NCI-H2029 treated with DMSO at 0.1 percent for 48 hours (cell line): ENCODE data around the gene PAGE2.
"Not testable (repeated sequence)": the region's sequence is repeated elsewhere in the genome, so short reads cannot be mapped to it uniquely, and the experiment has no call there.

ENCODE experiments used
- DNase-seq: peaks from one replicate; lab custom pipeline; 2025; lab: John Stamatoyannopoulos, UW

Gene PAGE2

GRCh38 chrX:55123900-55124299, 35.1 kb downstream of the PAGE2 start:
- no peak for DNase-seq

GRCh38 chrX:55127692-55128091, 38.9 kb downstream of the PAGE2 start:
- no peak for DNase-seq

GRCh38 chrX:55129361-55129760, 40.5 kb downstream of the PAGE2 start:
- no peak for DNase-seq

- no peak for DNase-seq
These were observed 41.7 kb downstream of the PAGE2 start for GRCh38 chrX:55130481-55130880.

- no peak for DNase-seq
These were observed 43.6 kb downstream of the PAGE2 start for GRCh38 chrX:55132416-55132815.

- no peak for DNase-seq
These were observed 46.4 kb downstream of the PAGE2 start for GRCh38 chrX:55135171-55135570.

GRCh38 chrX:55140800-55141199, 52.0 kb downstream of the PAGE2 start:
- DNase-seq = not testable (repeated sequence)
